SH-SY5Y (cell line): ENCODE results near the gene CROCC2.

Source experiments
- GATA2 ChIP-seq: IDR thresholded peaks from 2 replicates; pipeline ENCODE4 v1.6.1; 2011; ENCODE audit warnings: mild to moderate bottlenecking, low read depth, low read length
- GATA3 ChIP-seq: IDR thresholded peaks from 2 replicates; pipeline ENCODE4 v1.6.1; 2011; ENCODE audit warnings: low read depth, mild to moderate bottlenecking, low read length, moderate library complexity

DNA sequence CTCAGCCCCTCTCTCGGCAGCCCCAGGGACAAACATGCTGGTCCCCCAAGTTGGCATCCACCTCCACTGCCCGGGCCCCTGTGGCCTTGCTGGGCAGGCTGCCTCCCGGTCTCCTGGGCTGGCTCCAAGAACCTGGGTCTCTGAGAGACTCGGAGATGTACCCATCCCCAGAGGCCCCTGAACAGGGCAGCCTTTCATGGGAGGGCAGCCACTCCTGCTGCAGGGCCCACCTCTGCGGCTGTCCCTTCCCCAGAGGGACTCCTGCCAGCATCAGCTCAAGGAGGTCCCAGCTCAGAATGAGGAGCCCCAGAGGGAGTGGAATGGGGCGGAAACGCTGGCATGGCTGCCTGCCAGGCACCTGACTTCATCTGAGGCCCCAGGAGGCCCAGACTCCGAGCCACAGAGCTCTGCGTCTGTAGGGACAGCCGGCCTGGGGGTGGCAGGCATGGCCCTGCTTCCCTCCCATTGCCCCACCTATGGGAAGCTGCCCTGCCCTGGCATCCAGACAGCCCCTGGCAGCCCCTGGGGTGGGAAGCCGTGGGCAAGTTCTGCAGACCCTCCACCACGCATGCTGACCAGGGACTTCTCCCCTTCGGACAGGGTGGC, 857 bp upstream of the CROCC2 start:
- TF ChIP-seq GATA2 (no peak), GATA3 (no peak)
